HFFc6 (cell line): Measurements from ENCODE around the gene SLC25A24. TPM values are rescaled to one million over a fixed set of nuclear protein-coding genes. Genes with fewer than 3 reads are reported as not detected.
"Not testable (repeated sequence)": the region's sequence is repeated elsewhere in the genome, so short reads cannot be mapped to it uniquely, and the experiment has no call there.

Experiments used
- DNase-seq: peaks from one replicate; pipeline ENCODE4 v3.0.0-alpha.2; 2018
- H3K27ac Mint-ChIP-seq: 2 replicates; pipeline ENCODE4 v1.8.0; 2020; ENCODE audit warnings: mild to moderate bottlenecking, mixed read lengths
- H3K27me3 Mint-ChIP-seq: 2 replicates; pipeline ENCODE4 v1.8.0; 2021; ENCODE audit warnings: mild to moderate bottlenecking, moderate library complexity, mixed read lengths; ENCODE audit not compliant: insufficient read depth
- H3K36me3 Mint-ChIP-seq: 2 replicates; pipeline ENCODE4 v1.8.0; 2021; ENCODE audit warnings: low read depth, mixed read lengths
- H3K4me1 Mint-ChIP-seq: 2 replicates; pipeline ENCODE4 v1.8.0; 2020; ENCODE audit warnings: low read depth, mixed read lengths
- H3K4me3 Mint-ChIP-seq: 2 replicates; pipeline ENCODE4 v1.8.0; 2020; ENCODE audit warnings: mild to moderate bottlenecking, moderate library complexity, mixed read lengths
- H3K9me3 Mint-ChIP-seq: 2 replicates; pipeline ENCODE4 v1.8.0; 2020; ENCODE audit warnings: mild to moderate bottlenecking, mixed read lengths
- CTCF ChIP-seq: fragments of 200-600 bp; sonication (generic); IDR thresholded peaks from 2 replicates; pipeline ENCODE4 v1.5.0; 2021; ENCODE audit warnings: antibody characterized with exemption, mild to moderate bottlenecking
- total RNA-seq, 6 experiments: library from RNA; stranded (reverse); fragmentation: NEBNext Ultra II Directional; extraction: Animal tissue kit (Norgen Biotek cat#: 25700); gene quantifications; 2 replicates in 1 of 6; 3 replicates in 5 of 6; pipeline ENCODE4 v1.2.3, GENCODE V29; 2021

SLC25A24 gene
- total RNA-seq, 6 experiments from 2014 or later, result 34.5 to 44.6 (median 39.9) TPM

DNA sequence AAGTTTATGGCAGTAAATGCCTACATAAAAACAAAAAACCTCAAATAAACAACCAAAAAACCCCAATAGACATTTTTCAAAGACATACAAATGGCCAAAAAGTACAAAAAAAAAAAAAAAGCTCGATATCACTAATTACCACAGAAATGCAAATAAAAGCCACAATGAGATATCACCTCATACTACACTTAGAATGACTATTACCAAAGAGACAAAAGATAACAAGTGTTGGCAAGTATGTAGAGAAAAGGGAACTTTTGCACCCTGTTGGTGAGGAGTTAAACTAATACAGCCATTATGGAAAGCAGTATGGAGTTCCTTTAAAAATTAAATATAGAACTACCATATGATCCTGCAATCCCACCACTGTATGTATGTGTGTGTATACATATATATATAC is 21.1 kb downstream of the SLC25A24 start:
- H3K27me3 Mint-ChIP-seq, result no peaks in the 10 kb centered on the region
- H3K27ac Mint-ChIP-seq, result no peak overlapping the region
- DNase-seq, result no peak
- no peak for TF ChIP-seq CTCF
- H3K9me3 Mint-ChIP-seq, result peaks cover 14% of the 10 kb centered on the region
- no peak overlapping the region for H3K4me3 Mint-ChIP-seq
- H3K4me1 Mint-ChIP-seq, result peaks cover 18% of the 10 kb centered on the region
- peaks cover 83% of the 10 kb centered on the region for H3K36me3 Mint-ChIP-seq

GRCh38 chr1:108162409-108162808 is 37.7 kb downstream of the SLC25A24 start:
- H3K9me3 Mint-ChIP-seq, DNase-seq, H3K4me3 Mint-ChIP-seq, H3K36me3 Mint-ChIP-seq, H3K4me1 Mint-ChIP-seq, H3K27ac Mint-ChIP-seq, H3K27me3 Mint-ChIP-seq: not testable (repeated sequence)

- H3K4me1 Mint-ChIP-seq, H3K9me3 Mint-ChIP-seq, H3K27ac Mint-ChIP-seq, H3K27me3 Mint-ChIP-seq, DNase-seq, H3K4me3 Mint-ChIP-seq: not testable (repeated sequence)
- H3K36me3 Mint-ChIP-seq, result peaks cover 15% of the 10 kb centered on the region
Observed at GRCh38 chr1:108159951-108160350, 40.2 kb downstream of the SLC25A24 start.

GRCh38 chr1:108158893-108159453 is 41.2 kb downstream of the SLC25A24 start:
- Mint-ChIP-seq H3K4me3 (no peak overlapping the region), H3K27me3 (peaks cover 1% of the 10 kb centered on the region; the same call in 1 of the 2 replicates), H3K4me1 (0 out of 2 replicates have a peak, but pooled peaks cover 4% of the 10 kb centered on the region), H3K27ac (no peak overlapping the region), H3K9me3 (no peaks in the 10 kb centered on the region), H3K36me3 (peaks cover 22% of the 10 kb centered on the region)
- no peak for DNase-seq
- TF ChIP-seq CTCF, result no peak

DNA sequence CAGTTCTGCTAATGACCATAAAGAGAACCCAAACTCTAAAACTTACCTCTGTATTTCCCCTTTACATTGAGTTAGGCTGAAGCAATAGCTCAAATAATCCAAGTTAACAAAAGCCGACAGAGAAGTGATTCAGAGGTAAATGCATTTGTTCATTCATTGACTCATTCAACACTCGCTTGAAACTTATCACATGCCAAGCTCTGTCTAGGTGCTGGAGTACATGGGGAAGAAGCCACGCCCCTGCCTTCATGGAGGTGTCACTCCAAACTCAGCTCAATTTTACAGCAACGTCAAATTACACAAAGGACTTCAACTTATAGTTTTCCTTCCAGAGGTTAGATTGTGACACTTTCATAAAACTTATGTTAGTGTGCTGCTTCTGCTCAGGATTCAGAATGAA is 45.8 kb downstream of the SLC25A24 start:
- Mint-ChIP-seq H3K4me3 (no peak overlapping the region), H3K36me3 (peaks cover 23% of the 10 kb centered on the region), H3K4me1 (0 out of 2 replicates have a peak, but pooled peaks cover 10% of the 10 kb centered on the region), H3K27me3 (peaks cover 1% of the 10 kb centered on the region; the same call in 1 of the 2 replicates), H3K9me3 (no peaks in the 10 kb centered on the region), H3K27ac (no peak overlapping the region)
- DNase-seq, result no peak
- TF ChIP-seq CTCF, result no peak

DNA sequence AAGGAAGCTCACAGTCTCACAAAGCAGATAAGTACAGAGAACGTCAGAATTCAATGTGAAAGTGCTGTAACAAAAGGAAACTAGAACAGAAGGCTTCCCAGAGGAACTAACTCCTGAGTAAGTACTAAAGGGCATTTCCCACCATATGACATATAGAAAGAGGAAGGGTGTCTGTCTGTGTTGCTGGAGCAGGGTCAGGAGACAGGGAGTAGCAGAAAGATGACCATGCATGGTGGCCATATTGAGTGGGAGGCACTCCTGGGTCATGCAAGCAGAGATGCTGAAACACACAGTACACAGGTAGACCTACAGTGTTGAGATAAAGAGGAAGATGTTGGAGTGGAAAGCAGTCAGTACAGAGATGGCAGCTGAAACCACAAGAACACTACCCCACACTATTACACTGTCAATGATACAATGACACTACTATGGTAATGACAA is 47.3 kb downstream of the SLC25A24 start:
- Mint-ChIP-seq H3K36me3 (peaks cover 38% of the 10 kb centered on the region), H3K27me3 (peaks cover 1% of the 10 kb centered on the region; the same call in 1 of the 2 replicates), H3K4me3 (no peak overlapping the region), H3K27ac (no peak overlapping the region), H3K4me1 (0 out of 2 replicates have a peak, but pooled peaks cover 10% of the 10 kb centered on the region), H3K9me3 (no peaks in the 10 kb centered on the region)
- TF ChIP-seq CTCF, result no peak
- DNase-seq, result no peak
